Activated T-helper 2 cell treated with anti-CD3 and anti-CD28 coated beads, Interferon-gamma antibody, Interleukin-2, Interleukin-4, amounts not matched to agents 10 μg/mL and 5 μg/mL and 100 μg/mL, durations not matched to agents 14 hours and 24 hours and 36 hours (primary cell): ENCODE results near the gene APBA2. TPM values are rescaled to one million over a fixed set of nuclear protein-coding genes. Genes with fewer than 3 reads are reported as not detected.

Source experiments
- DNase-seq: peaks from one replicate; pipeline ENCODE4 v3.0.0; 2021; ENCODE audit warnings: low spot score
- H3K27ac Mint-ChIP-seq: one replicate; pipeline ENCODE4 v1.8.0; 2021; ENCODE audit warnings: mixed read lengths
- H3K27me3 Mint-ChIP-seq: one replicate; pipeline ENCODE4 v1.8.0; 2021; ENCODE audit warnings: low read depth, mixed read lengths
- H3K36me3 Mint-ChIP-seq: one replicate; pipeline ENCODE4 v1.8.0; 2021; ENCODE audit warnings: low read depth, mixed read lengths
- H3K4me1 Mint-ChIP-seq: one replicate; pipeline ENCODE4 v1.8.0; 2021; ENCODE audit warnings: low read depth, mixed read lengths
- H3K4me3 Mint-ChIP-seq: one replicate; pipeline ENCODE4 v1.8.0; 2021; ENCODE audit warnings: low read depth, mild to moderate bottlenecking, moderate library complexity, mixed read lengths
- H3K9me3 Mint-ChIP-seq: one replicate; pipeline ENCODE4 v1.8.0; 2021; ENCODE audit warnings: mixed read lengths
- intact Hi-C: fragments of 100-400 bp; cut with micrococcal nuclease; formaldehyde crosslinking; loops from one replicate; pipeline ENCODE4 v1.15.1; 2023
- total RNA-seq: library from RNA; stranded (reverse); gene quantifications from 2 replicates; pipeline ENCODE4 v1.2.3, GENCODE V29; 2022

Gene APBA2
- total RNA-seq, 1 donor from 2014 or later = 1.2 TPM

- Mint-ChIP-seq H3K27me3 (no peaks in the 10 kb centered on the region), H3K4me3 (no peak overlapping the region), H3K27ac (no peak overlapping the region), H3K36me3 (no peaks in the 10 kb centered on the region), H3K9me3 (no peaks in the 10 kb centered on the region), H3K4me1 (peaks cover 4% of the 10 kb centered on the region)
- no peak for DNase-seq
- intact Hi-C loops = no loop called here
These were observed 176.0 kb downstream of the APBA2 start for GRCh38 chr15:29061746-29062145.

GRCh38 chr15:29062179-29062591 is 176.4 kb downstream of the APBA2 start:
- H3K36me3 Mint-ChIP-seq = no peaks in the 10 kb centered on the region

GRCh38 chr15:29062626-29063025 is 176.9 kb downstream of the APBA2 start:
- Mint-ChIP-seq H3K4me3 (no peak overlapping the region), H3K27ac (no peak overlapping the region), H3K9me3 (no peaks in the 10 kb centered on the region), H3K27me3 (no peaks in the 10 kb centered on the region), H3K4me1 (peaks cover 4% of the 10 kb centered on the region), H3K36me3 (no peaks in the 10 kb centered on the region)
- intact Hi-C loops = no loop called here
- DNase-seq = no peak

More at GRCh38 chr15:29062179-29062591, 176.4 kb downstream of the APBA2 start:
- H3K4me1 Mint-ChIP-seq = peaks cover 4% of the 10 kb centered on the region
- DNase-seq = no peak
- intact Hi-C loops = no loop called here
- H3K27me3 Mint-ChIP-seq = no peaks in the 10 kb centered on the region
- H3K4me3 Mint-ChIP-seq = no peak overlapping the region
- no peak overlapping the region for H3K27ac Mint-ChIP-seq
- H3K9me3 Mint-ChIP-seq = no peaks in the 10 kb centered on the region

GRCh38 chr15:29063646-29064045 is 177.9 kb downstream of the APBA2 start:
- Mint-ChIP-seq H3K27me3 (no peaks in the 10 kb centered on the region), H3K27ac (no peak overlapping the region), H3K36me3 (no peaks in the 10 kb centered on the region), H3K9me3 (no peaks in the 10 kb centered on the region), H3K4me1 (peaks cover 4% of the 10 kb centered on the region), H3K4me3 (no peak overlapping the region)
- DNase-seq = no peak
- intact Hi-C loops = no loop called here

GRCh38 chr15:29064290-29064689 is 178.5 kb downstream of the APBA2 start:
- H3K36me3 Mint-ChIP-seq = no peaks in the 10 kb centered on the region

GRCh38 chr15:29064731-29065130 is 179.0 kb downstream of the APBA2 start:
- H3K4me1 Mint-ChIP-seq = no peaks in the 10 kb centered on the region
- intact Hi-C loops = no loop called here
- no peak overlapping the region for H3K4me3 Mint-ChIP-seq
- H3K9me3 Mint-ChIP-seq = no peaks in the 10 kb centered on the region
- DNase-seq = no peak
- H3K36me3 Mint-ChIP-seq = no peaks in the 10 kb centered on the region
- no peaks in the 10 kb centered on the region for H3K27me3 Mint-ChIP-seq
- H3K27ac Mint-ChIP-seq = no peak overlapping the region

More at GRCh38 chr15:29064290-29064689, 178.5 kb downstream of the APBA2 start:
- no peak overlapping the region for H3K4me3 Mint-ChIP-seq
- H3K27ac Mint-ChIP-seq = no peak overlapping the region
- DNase-seq = no peak
- H3K27me3 Mint-ChIP-seq = no peaks in the 10 kb centered on the region
- intact Hi-C loops = no loop called here
- H3K4me1 Mint-ChIP-seq = no peaks in the 10 kb centered on the region
- H3K9me3 Mint-ChIP-seq = no peaks in the 10 kb centered on the region

DNA sequence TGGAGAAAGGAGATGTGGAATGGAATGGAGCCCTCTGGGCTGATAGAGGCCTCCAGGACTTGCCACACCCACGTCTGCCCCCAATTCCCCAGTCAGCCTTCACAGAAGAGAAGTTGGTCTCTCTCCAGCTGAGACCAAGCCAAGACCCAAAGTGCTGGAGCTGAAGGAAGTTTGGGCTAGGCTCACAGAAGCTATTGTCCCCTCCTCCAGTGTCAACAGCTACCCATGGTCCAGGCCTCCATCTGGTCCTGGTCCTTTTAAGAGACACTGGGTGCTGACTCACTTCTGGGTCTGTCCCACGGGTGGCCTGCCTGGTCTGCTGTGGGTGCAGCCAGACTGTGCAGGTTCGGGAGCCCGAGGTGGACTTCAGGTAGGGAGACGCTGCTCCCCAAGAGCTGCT is 179.8 kb downstream of the APBA2 start:
- H3K4me3 Mint-ChIP-seq = no peak overlapping the region
- H3K9me3 Mint-ChIP-seq = no peaks in the 10 kb centered on the region
- H3K4me1 Mint-ChIP-seq = no peaks in the 10 kb centered on the region
- H3K36me3 Mint-ChIP-seq = no peaks in the 10 kb centered on the region
- H3K27me3 Mint-ChIP-seq = no peaks in the 10 kb centered on the region
- intact Hi-C loops = no loop called here
- no peak for DNase-seq
- H3K27ac Mint-ChIP-seq = no peak overlapping the region

- H3K36me3 Mint-ChIP-seq = no peaks in the 10 kb centered on the region
- no peak for DNase-seq
These were observed 180.5 kb downstream of the APBA2 start for GRCh38 chr15:29066310-29066709.

GRCh38 chr15:29066838-29067237 is 181.1 kb downstream of the APBA2 start:
- no peaks in the 10 kb centered on the region for H3K9me3 Mint-ChIP-seq
- H3K4me3 Mint-ChIP-seq = no peak overlapping the region
- no peak for DNase-seq
- H3K27ac Mint-ChIP-seq = no peak overlapping the region
- no peaks in the 10 kb centered on the region for H3K27me3 Mint-ChIP-seq
- no peaks in the 10 kb centered on the region for H3K4me1 Mint-ChIP-seq
- intact Hi-C loops = no loop called here
- H3K36me3 Mint-ChIP-seq = no peaks in the 10 kb centered on the region

More at GRCh38 chr15:29066310-29066709, 180.5 kb downstream of the APBA2 start:
- Mint-ChIP-seq H3K4me3 (no peak overlapping the region), H3K9me3 (no peaks in the 10 kb centered on the region), H3K27me3 (no peaks in the 10 kb centered on the region), H3K4me1 (no peaks in the 10 kb centered on the region), H3K27ac (no peak overlapping the region)
- intact Hi-C loops = no loop called here

GRCh38 chr15:29067949-29068348 is 182.2 kb downstream of the APBA2 start:
- DNase-seq = no peak
- Mint-ChIP-seq H3K27ac (no peak overlapping the region), H3K4me1 (no peaks in the 10 kb centered on the region), H3K9me3 (no peaks in the 10 kb centered on the region), H3K27me3 (no peaks in the 10 kb centered on the region), H3K4me3 (no peak overlapping the region), H3K36me3 (no peaks in the 10 kb centered on the region)
- intact Hi-C loops = no loop called here

DNA sequence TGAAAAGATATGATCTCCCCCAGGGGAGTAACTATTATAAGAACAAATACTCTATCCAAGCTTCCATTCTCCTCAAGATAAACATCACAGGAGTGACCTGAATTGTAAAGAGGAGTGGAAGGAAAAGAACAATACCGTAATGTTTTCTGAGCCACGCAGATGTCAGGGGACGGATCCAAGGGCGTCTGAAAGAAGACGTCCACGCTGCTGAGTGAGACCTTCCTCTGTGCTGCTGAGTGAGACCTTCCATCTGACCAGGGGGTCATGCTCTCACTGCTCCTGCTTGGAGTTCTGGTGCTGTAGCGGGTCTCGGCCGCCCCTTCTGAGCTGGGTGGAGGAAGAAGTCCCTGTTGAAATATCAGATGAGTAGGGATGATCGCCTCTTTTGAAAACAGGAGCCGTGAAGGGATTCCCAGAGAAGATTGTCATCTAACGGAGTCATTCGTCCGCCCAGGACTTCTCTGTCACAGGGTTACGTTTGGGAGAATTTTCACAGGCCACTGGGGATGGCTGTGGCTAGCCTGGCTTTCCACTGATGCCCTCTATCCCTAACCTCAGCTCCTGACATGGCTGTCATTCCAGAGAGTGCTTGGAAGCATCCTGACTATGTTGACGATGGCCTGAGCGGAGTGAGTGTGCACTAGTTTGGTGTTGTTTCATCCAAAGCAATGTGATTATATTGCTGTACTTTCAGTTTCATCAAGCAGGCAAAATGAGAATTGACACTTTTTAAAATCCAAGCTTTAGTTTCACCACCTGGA is 184.9 kb downstream of the APBA2 start:
- Mint-ChIP-seq H3K27me3 (no peaks in the 10 kb centered on the region), H3K27ac (no peak overlapping the region), H3K36me3 (no peaks in the 10 kb centered on the region), H3K4me3 (no peak overlapping the region), H3K9me3 (no peaks in the 10 kb centered on the region), H3K4me1 (no peaks in the 10 kb centered on the region)
- intact Hi-C loops = no loop called here
- no peak for DNase-seq

- Mint-ChIP-seq H3K27me3 (no peaks in the 10 kb centered on the region), H3K9me3 (no peaks in the 10 kb centered on the region), H3K4me3 (no peak overlapping the region), H3K4me1 (no peaks in the 10 kb centered on the region), H3K27ac (no peak overlapping the region), H3K36me3 (no peaks in the 10 kb centered on the region)
- DNase-seq = no peak
- intact Hi-C loops = no loop called here
These were observed 185.6 kb downstream of the APBA2 start for GRCh38 chr15:29071232-29071881.

- intact Hi-C loops = no loop called here
- Mint-ChIP-seq H3K4me1 (no peaks in the 10 kb centered on the region), H3K36me3 (no peaks in the 10 kb centered on the region), H3K4me3 (no peak overlapping the region), H3K9me3 (no peaks in the 10 kb centered on the region), H3K27me3 (no peaks in the 10 kb centered on the region), H3K27ac (no peak overlapping the region)
- no peak for DNase-seq
These were observed 186.1 kb downstream of the APBA2 start for GRCh38 chr15:29071882-29072273.
